Stimulated activated CD8-positive, alpha-beta memory T cell treated with anti-CD3 and anti-CD28 coated beads, Interleukin-2, amount 100 ng/mL, for 1 hour (primary cell): ENCODE measurements around the gene ADAMTS12.

Experiments used
- DNase-seq, 2 donors: peaks; one replicate each; pipeline ENCODE4 v3.0.0-alpha.2; 2020; ENCODE audit warnings: low read depth in 2 of 2

ADAMTS12 gene

DNA sequence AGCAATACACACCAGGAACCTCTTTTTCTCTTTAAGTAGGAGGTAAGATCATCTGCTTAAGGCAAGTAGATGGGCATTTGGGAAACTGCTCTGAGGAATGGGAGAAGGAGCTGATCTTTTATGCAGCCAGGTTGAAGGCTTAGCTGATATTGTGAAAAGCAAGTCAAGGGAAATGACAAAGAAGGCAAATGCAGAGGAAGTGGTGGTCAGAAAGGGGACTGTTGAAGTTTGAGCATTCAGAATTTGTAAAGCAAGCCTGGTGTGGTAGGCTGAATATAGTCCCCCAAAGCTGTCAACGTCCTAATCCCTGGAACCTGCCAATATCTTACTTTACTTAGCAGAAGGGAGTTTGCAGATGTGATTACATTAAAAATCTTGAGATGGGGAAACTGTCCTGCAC, 128.9 kb downstream of the ADAMTS12 start:
- DNase-seq = no peak

DNA sequence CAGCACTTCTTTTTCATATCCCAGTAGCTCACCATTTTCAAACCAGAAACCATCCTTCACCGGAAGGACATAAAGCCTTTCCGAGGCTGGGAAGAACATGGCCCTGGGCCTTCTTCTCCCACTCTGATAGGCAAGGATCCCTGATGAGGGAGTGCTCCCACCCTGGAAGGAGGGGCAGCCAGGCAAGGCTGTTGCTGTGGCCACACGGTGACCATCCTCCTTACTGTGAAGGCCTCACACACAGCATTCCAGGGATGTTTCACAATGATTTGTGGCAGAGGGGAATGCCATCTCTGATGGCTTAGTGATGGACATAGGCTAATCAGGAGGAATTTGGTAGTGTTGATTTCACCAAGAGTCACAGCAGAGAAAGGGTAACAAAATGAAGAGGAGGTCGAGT, 130.7 kb downstream of the ADAMTS12 start:
- DNase-seq = no peak

DNA sequence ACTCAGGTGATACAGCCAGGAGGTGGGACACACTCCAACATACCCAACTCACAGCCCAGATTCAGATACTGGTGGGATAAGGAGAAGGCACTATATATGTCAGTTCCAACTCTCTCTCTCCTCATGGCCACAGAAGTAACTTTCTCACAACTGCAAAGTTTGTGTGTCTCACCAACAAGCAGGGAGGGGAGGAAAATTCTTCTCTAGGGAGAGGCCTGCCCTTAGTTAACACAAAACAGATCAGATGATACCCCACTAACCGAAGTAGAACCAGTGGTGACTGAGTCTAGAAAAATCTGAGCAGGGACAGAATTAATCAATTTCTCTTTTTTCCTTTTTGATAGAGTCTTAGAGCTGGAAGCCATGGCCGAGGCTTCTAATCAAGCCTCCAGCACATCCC, 133.1 kb downstream of the ADAMTS12 start:
- DNase-seq = no peak

DNA sequence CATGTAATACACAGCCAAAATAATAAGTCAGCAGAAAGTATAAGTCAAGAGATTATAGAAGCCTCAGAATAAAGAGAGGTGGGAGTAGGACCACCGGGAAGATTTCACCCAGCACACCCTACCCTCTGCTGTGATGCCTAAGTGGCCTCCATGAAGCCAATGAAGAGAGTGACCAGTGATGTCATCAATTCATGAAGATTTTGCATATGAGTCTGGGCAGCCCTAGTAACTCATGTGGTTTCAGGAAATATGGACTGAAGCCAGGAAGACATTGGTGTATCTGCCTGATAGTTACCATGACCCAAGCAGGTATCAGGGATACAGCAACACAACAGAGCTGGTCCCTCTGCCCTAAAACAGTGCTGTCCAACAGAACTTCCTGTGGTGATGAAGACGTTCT, 135.3 kb downstream of the ADAMTS12 start:
- DNase-seq = no peak

GRCh38 chr5:33755231-33755630, 136.6 kb downstream of the ADAMTS12 start:
- no peak for DNase-seq

DNA sequence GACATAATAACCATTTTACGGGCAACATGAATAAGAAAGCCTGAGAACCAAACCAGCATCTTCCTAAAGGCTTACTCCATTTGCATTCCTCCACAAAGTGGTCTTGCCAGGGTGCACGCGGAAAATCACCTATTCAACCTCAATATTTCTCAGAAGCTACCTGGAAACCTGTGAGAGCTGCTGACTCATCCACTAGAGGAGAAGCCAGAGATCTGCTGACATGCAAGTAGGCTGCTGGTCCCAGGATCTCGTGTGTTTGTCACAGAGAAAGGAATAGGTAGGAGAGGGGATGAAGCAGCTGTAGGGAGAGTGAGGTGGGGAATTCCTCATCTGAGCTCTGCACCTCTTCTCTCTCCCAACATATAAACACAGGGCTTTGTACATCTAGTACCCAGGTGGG, 138.1 kb downstream of the ADAMTS12 start:
- no peak for DNase-seq

DNA sequence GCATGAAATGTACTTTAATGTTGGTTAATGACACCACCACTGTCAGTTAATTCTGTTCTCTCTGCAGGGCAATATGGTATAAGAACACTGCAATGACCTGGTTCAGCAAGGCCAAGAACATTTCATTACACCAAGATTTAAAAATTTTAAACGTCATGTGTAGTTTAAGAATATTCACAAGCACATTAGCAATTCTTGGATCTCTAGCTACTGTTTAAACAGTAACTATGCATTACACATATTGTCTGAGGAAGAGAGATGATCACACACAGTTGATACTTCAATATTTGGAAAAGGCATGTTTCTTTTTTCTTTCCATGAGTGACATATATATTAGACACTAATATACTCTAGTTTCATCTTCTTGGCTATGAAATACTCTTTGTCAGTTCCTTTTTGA, 143.0 kb downstream of the ADAMTS12 start:
- no peak for DNase-seq

DNA sequence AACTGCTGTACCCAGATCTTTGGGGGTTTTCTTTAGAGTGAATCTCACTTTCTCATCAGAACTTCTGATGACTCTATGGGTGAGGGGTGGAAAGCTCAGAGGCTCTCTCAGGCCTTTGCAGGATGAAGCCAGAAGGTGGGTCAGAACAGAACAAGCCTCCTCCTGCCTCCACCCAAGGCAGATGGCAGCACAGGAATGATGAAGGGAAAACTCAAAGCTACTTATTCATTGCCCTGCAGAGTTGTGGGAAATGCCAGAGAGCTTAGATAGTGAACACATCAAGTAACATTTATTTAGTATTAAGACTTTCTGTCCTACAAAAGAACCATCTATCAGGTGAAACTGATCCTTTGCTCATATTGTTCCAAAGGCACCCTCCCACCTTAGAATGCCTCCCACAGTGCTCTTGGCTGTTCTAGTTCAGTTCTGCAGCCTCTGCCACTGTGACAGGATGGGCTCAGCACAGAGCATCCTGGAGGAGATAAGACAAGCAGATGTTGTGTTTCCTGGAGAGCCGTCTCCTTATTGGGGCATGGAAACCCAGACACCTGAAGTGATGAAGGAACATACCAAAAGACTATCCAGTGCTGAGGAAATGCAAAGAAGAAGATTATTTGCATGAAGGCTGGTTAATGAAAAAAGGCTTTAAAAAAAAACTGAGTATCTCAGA, 146.6 kb downstream of the ADAMTS12 start:
- no peak for DNase-seq

GRCh38 chr5:33743099-33743498, 148.7 kb downstream of the ADAMTS12 start:
- no peak for DNase-seq

DNA sequence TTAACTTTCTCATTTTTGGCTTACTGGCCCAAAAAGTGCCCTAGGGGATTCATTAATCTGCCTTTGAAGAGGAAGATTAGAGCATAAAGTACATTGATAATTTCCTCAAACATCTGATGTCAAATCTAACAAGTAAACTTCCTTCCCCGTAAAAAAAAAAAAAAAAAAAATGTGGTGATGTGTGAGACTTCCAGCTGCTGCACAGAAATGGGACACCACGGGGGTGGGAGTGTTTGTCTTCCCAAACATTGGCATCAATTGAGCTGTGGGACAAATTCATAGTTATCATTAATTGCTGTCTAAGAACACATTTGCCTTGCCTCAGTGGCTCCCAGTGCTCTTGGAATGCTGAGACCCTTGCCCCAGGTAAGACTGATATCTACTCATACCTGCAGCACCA, 149.6 kb downstream of the ADAMTS12 start:
- no peak for DNase-seq

GRCh38 chr5:33738967-33739366, 152.8 kb downstream of the ADAMTS12 start:
- DNase-seq = no peak

GRCh38 chr5:33738097-33738496, 153.7 kb downstream of the ADAMTS12 start:
- no peak for DNase-seq

DNA sequence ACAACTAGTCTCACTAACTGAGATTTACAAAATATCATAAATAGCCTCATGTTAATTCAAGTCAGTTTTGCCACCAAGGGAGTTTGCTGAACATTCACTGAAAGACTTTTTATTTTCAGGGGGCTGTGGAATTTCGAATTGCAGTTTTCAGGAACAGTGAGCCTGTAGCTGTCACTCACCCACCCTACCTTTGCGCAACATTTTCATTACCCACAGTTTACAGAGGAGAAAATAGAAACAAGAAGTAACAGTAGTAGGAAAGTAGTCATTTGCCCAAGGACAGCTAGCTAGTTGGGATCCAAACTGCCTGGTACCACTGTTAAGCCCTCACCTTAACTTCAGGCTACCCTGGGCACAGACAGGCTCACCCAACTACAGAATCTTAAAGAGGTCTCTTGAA, 154.1 kb downstream of the ADAMTS12 start:
- DNase-seq = no peak

- DNase-seq = no peak
Observed at GRCh38 chr5:33737284-33737683, 154.5 kb downstream of the ADAMTS12 start.

DNA sequence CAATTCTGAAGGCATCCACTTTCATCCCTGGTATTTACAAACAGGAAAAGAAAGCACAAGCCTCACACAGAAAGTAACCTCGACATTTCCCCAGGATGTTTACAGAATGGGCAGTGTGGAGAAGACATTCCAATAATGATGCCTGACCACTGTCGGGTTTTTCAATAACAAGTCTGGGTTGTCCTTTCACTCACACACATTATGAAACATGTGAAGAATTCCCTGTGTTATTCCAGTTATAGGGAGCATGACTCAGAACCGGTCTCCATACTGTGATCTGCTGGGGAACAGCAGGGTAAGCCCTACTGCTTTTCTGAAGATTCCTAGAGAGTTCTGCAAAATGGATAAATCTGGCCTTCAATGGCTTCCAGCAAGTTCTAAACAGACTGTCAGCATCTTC, 155.3 kb downstream of the ADAMTS12 start:
- no peak for DNase-seq

- no peak for DNase-seq
Observed at GRCh38 chr5:33735072-33735471, 156.7 kb downstream of the ADAMTS12 start.

- DNase-seq = no peak
Observed at GRCh38 chr5:33734537-33734936, 157.3 kb downstream of the ADAMTS12 start.

GRCh38 chr5:33733225-33733624, 158.6 kb downstream of the ADAMTS12 start:
- DNase-seq = no peak

DNA sequence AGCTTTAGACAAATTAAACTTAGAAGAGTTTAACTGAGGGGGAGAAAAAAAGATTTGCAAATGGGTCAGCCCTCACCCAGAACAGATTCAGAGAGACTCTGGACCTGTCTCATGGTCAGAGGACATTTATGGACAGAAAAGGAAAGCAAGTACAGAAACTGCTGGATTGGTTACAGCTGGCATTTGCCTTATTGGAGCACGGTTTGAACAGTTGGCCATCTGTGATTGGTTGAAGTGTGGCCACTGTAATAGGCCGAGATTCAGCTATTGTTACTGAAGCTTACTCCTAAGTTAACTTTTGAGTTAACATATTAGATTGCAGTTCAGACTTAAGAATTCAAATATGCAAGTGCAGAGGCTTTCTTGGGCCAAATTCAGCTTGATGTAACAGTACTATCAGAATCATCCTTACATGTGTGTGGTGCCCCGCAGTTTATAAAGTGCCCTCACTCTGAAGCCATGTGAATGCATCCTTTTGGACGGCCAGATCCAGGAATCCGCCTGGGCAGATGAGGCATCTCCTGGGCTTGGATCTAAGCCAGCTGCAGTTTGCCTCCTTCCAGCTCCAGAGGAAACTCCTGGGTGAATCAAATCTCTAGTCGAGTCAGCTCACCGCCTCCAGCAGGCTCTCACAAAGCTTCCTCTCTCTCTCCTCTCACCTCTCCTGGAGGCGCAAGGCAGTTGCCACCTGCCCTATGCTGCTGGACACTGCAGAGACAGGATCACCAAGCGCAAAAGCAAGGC, 165.2 kb downstream of the ADAMTS12 start:
- no peak for DNase-seq

- no peak for DNase-seq
Observed at GRCh38 chr5:33725806-33726205, 166.0 kb downstream of the ADAMTS12 start.

DNA sequence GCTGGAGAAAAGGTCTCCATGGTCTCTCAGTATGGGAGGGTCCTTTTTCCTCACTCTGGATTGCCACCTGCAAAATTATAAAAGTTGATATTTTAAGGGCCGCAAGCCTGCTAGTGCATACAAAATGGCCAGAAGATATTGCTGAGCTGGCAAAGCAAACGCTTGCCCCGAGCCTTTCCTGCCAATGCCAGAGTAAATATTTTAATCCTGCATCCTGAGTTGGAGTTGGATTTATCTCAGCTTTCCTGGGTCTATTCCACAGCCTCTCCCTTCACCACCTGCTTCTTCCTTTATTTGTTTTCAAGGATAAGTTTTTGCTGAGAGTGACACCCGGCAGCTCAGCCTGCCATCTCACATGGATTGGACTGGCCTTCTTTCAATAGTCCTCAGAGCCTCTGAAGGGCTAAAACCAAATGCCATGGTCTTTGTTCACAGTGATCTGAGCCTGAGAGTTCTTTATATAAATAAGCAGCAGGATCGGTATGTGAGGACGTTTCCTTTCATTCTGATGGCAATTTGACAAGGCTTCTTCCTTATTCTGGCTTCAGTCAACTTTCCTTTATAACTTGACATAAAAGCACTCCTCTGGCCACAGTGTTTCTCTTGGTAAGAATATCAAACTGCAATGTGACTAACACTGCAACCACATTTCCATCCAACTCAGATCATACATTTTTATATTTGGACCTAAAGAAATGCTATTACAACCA, 170.1 kb downstream of the ADAMTS12 start:
- no peak for DNase-seq

DNA sequence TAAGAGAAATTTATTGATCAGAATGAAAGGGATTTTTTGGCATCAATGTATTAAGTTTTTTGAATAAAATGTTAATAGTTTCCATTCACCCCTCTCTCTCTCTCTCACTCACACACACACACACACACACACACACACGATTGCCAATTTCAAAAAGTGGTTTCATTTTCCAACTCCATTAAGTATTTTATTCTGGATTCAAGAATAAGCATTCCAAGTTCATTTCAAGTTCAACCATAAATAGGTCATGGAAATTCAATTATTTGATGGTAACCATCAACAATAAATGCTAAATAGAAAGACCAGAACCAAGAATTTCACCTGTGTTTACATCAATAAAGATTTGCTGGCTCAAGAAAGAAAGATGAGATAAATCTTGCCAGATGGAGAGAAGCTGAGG, 171.6 kb downstream of the ADAMTS12 start:
- no peak for DNase-seq

DNA sequence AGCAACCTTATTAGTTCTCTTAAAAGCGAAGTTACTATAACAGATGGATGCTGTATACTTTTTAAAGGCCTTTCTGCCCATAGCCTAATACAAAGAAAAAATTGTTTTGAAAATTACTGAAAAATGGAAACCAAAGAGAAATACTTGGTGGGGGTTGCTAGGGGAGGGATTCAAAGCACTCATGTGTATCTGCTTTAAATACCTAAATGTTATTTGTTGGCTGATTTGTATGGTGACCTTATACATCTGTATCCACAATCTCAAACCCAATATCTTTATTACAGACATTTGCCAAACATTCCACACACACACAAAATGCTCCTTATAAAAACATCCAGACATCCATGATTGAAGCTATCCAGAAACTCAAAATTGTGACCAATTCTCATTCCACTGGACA, 172.0 kb downstream of the ADAMTS12 start:
- DNase-seq = no peak
